Spleen (tissue), 11 donors: ENCODE results near the gene OPHN1. TPM values are rescaled to one million over a fixed set of nuclear protein-coding genes. Genes with fewer than 3 reads are reported as not detected.
"Not testable (repeated sequence)": the region's sequence is repeated elsewhere in the genome, so short reads cannot be mapped to it uniquely, and the experiment has no call there.

Experiments
- DNase-seq: peaks from one replicate; pipeline ENCODE4 v3.0.0-alpha.2; 2020
- H3K27ac ChIP-seq, 8 donors: fragments of 200-600 bp; sonication (generic) in 7 of 8; 1 replicate in 4 of 8; 2 replicates in 4 of 8; pipeline versions ENCODE4 v1.5.0 to v1.8.0; 2016 to 2021; ENCODE audit warnings: inconsistent platforms in 4 of 8, mild to moderate bottlenecking in 4 of 8, moderate library complexity in 1 of 8
- H3K27me3 ChIP-seq, 7 donors: fragments of 200-600 bp; sonication (generic) in 6 of 7; replicated peaks in 1 of 7; 1 replicate in 4 of 7; 2 replicates in 3 of 7; pipeline versions ENCODE4 v1.5.0 to v1.8.0; 2016 to 2021; ENCODE audit warnings: inconsistent platforms in 3 of 7, mild to moderate bottlenecking in 1 of 7
- H3K36me3 ChIP-seq, 6 donors: fragments of 200-600 bp; sonication (generic) in 5 of 6; 1 replicate in 4 of 6; 2 replicates in 2 of 6; pipeline versions ENCODE4 v1.5.0 to v1.8.0; 2016 to 2021; ENCODE audit warnings: inconsistent platforms in 2 of 6
- H3K4me1 ChIP-seq, 6 donors: fragments of 200-600 bp; sonication (generic) in 5 of 6; 1 replicate in 3 of 6; 2 replicates in 3 of 6; pipeline versions ENCODE4 v1.5.0 to v1.8.0; 2016 to 2021; ENCODE audit warnings: inconsistent platforms in 3 of 6
- H3K4me3 ChIP-seq, 8 donors: fragments of 200-600 bp; sonication (generic) in 7 of 8; 1 replicate in 4 of 8; 2 replicates in 4 of 8; pipeline versions ENCODE4 v1.5.0 to v1.8.0; 2016 to 2021; ENCODE audit warnings: inconsistent platforms in 4 of 8, mild to moderate bottlenecking in 4 of 8, moderate library complexity in 2 of 8
- H3K9me3 ChIP-seq, 8 donors: fragments of 200-600 bp; sonication (generic) in 7 of 8; 1 replicate in 4 of 8; 2 replicates in 4 of 8; pipeline versions ENCODE4 v1.5.0 to v1.8.0; 2016 to 2021; ENCODE audit warnings: inconsistent platforms in 4 of 8
- CTCF ChIP-seq, 11 experiments: fragments of 200-600 bp in 7 of 11; fragments of 450-650 bp in 4 of 11; sonication (generic) in 4 of 11; IDR thresholded peaks in 8 of 11; conservative IDR thresholded peaks in 3 of 11; 1 replicate in 7 of 11; 2 replicates in 4 of 11; pipeline versions ENCODE4 v1.4.0 to v1.8.0; 2016 to 2021; ENCODE audit warnings: antibody characterized with exemption in 11 of 11, inconsistent platforms in 4 of 11, mild to moderate bottlenecking in 1 of 11
- POLR2A ChIP-seq, 3 donors: fragments of 450-650 bp; IDR thresholded peaks; one replicate each; pipeline ENCODE4 v1.5.1; 2017; ENCODE audit warnings: antibody characterized with exemption in 3 of 3, mild to moderate bottlenecking in 1 of 3
- POLR2AphosphoS5 ChIP-seq, 3 donors: sonication (generic); formaldehyde crosslinking; IDR thresholded peaks; one replicate each; pipeline ENCODE4 v1.5.1; 2017; ENCODE audit warnings: antibody characterized with exemption in 3 of 3
- WGBS, 5 donors: extraction: QIAGEN DNeasy Blood & Tissue Kit in 3 of 5; methylation state at CpG; one replicate each; pipeline versions ENCODE4 v1.1.5 to v1.1.7; 2013 to 2018; 5-methylcytosine and 5-hydroxymethylcytosine counted together
- intact Hi-C: fragments of 100-400 bp; cut with DNase I; formaldehyde crosslinking; loops from one replicate; pipeline ENCODE4 v1.15.0; 2023; ENCODE audit warnings: low total_unique reads
- polyA plus RNA-seq, 3 donors: library from polyadenylated mRNA; stranded (reverse); fragments of 200-250 nt; gene quantifications; one replicate each; pipeline ENCODE4 v1.2.1, GENCODE V29; 2013
- total RNA-seq, 7 donors: library from RNA; depleted of rRNA in 3 of 7; stranded (reverse); fragments of >200 nt in 3 of 7; fragmentation: NEBNext Ultra II Directional in 4 of 7; extraction: Animal tissue kit (Norgen Biotek cat#: 25700) in 4 of 7; gene quantifications; one replicate each; pipeline versions ENCODE4 v1.1.0 to v1.2.1, GENCODE V29; 2016 to 2021
- donor health status: healthy with polysubstance abuse.
- donor health status: DM: no; HTN: no; CAD: no; lungs with moderate emphysema.
- donor health status: DM: no; HTN: no; CAD: no.
- donor health status: Bipolar disorder and iron deficiency.
- donor health status: healthy.
- donor health status: DM: no; HTN: no; CAD: no.
- donor health status: DM: yes; HTN: yes; CAD: no.

The OPHN1 gene
- total and polyA plus RNA-seq, 10 donors = 0.20 to 4.6 (median 3.1) TPM

- Histone ChIP-seq H3K27ac (no peak overlapping the region), H3K36me3 (no peaks in the 10 kb centered on the region), H3K9me3 (peaks cover 0 to 7% (median 0%) of the 10 kb centered on the region in 8 donors), H3K4me1 (no peaks in the 10 kb centered on the region), H3K4me3 (no peak overlapping the region), H3K27me3 (no peaks in the 10 kb centered on the region)
- TF ChIP-seq POLR2A (IDR thresholded peaks at IDR 0.05) = no peak
- TF ChIP-seq CTCF (IDR thresholded peaks at IDR 0.05 in 8 of 11, conservative IDR thresholded peaks at IDR 0.05 in 3 of 11) = no peak
- TF ChIP-seq POLR2AphosphoS5 (IDR thresholded peaks at IDR 0.05) = no peak
- DNase-seq = no peak
- intact Hi-C loops = no loop called here
Measured at GRCh38 chrX:68077378-68077777, 355.9 kb downstream of the OPHN1 start.

- intact Hi-C loops = no loop called here
- TF ChIP-seq CTCF (IDR thresholded peaks at IDR 0.05 in 8 of 11, conservative IDR thresholded peaks at IDR 0.05 in 3 of 11) = no peak
- no peaks in the 10 kb centered on the region for H3K27me3 ChIP-seq
Measured at GRCh38 chrX:68072041-68072440, 361.3 kb downstream of the OPHN1 start.

GRCh38 chrX:68070119-68070518, 363.2 kb downstream of the OPHN1 start:
- H3K27ac ChIP-seq, H3K4me3 ChIP-seq, DNase-seq, H3K4me1 ChIP-seq, H3K27me3 ChIP-seq, H3K36me3 ChIP-seq, H3K9me3 ChIP-seq, intact Hi-C loops: not testable (repeated sequence)
- WGBS, 5 donors = 59 to 90% (median 81%) methylated on average over 2 of the region's 2 CpGs

More at GRCh38 chrX:68072041-68072440, 361.3 kb downstream of the OPHN1 start:
- Histone ChIP-seq H3K4me1 (no peaks in the 10 kb centered on the region), H3K4me3 (no peak overlapping the region), H3K9me3 (peaks cover 0 to 7% (median 0%) of the 10 kb centered on the region in 8 donors), H3K27ac (no peak overlapping the region), H3K36me3 (no peaks in the 10 kb centered on the region)
- no peak for DNase-seq

- intact Hi-C loops = no loop called here
- DNase-seq = no peak
- no peaks in the 10 kb centered on the region for H3K9me3 ChIP-seq
- H3K27me3 ChIP-seq = no peaks in the 10 kb centered on the region
- 39 to 69% (median 56%) methylated on average over 4 of the region's 4 CpGs for WGBS, 5 donors
- no peaks in the 10 kb centered on the region for H3K4me1 ChIP-seq
- no peak overlapping the region for H3K27ac ChIP-seq
- no peak overlapping the region for H3K4me3 ChIP-seq
- H3K36me3 ChIP-seq = no peaks in the 10 kb centered on the region
- TF ChIP-seq CTCF (IDR thresholded peaks at IDR 0.05 in 8 of 11, conservative IDR thresholded peaks at IDR 0.05 in 3 of 11) (no peak), POLR2A (IDR thresholded peaks at IDR 0.05) (no peak), POLR2AphosphoS5 (IDR thresholded peaks at IDR 0.05) (no peak)
Measured at GRCh38 chrX:68061206-68061535, 372.1 kb downstream of the OPHN1 start.

GRCh38 chrX:68060506-68061205, 372.6 kb downstream of the OPHN1 start:
- WGBS, 5 donors = 14 to 47% (median 25%) methylated on average over 2 of the region's 2 CpGs
- intact Hi-C loops = no loop called here
- TF ChIP-seq POLR2A (IDR thresholded peaks at IDR 0.05) (no peak), POLR2AphosphoS5 (IDR thresholded peaks at IDR 0.05) (no peak), CTCF (IDR thresholded peaks at IDR 0.05 in 8 of 11, conservative IDR thresholded peaks at IDR 0.05 in 3 of 11) (no peak)

More at GRCh38 chrX:68060506-68061205, 372.6 kb downstream of the OPHN1 start:
- Histone ChIP-seq H3K27ac (no peak overlapping the region), H3K4me3 (no peak overlapping the region), H3K36me3 (no peaks in the 10 kb centered on the region), H3K9me3 (no peaks in the 10 kb centered on the region), H3K4me1 (no peaks in the 10 kb centered on the region), H3K27me3 (no peaks in the 10 kb centered on the region)
- no peak for DNase-seq
